ENCODE results near the gene TBC1D14. TPM values are rescaled to one million over a fixed set of nuclear protein-coding genes. Genes with fewer than 3 reads are reported as not detected.

The TBC1D14 gene
- total and polyA plus RNA-seq, 2 of the 8 experiments (the other 6 are each of a cell fraction or from before 2014, with no cell fraction given): 45.6 to 48.2 TPM

GRCh38 chr4:6987588-6987961, 77.9 kb downstream of the TBC1D14 start:
- peaks cover 18 to 30% of the 10 kb centered on the region in 2 experiments for H4K20me1 ChIP-seq (replicated peaks in 1 of 2; ENCODE audit: control insufficient read depth in 1 of 2, insufficient read depth in 2 of 2, low read length in 2 of 2)
- peaks cover 5 to 17% (median 8%) of the 10 kb centered on the region in 4 experiments for H3K4me1 ChIP-seq (replicated peaks in 1 of 4; ENCODE audit: control insufficient read depth in 3 of 4, insufficient read depth in 4 of 4, low read length in 3 of 4)
- peak overlapping the region; percentile 71; the same call in 1 of the 2 replicates for H2AK5ac ChIP-seq (ENCODE audit: low read depth, low read length)
- peaks cover 27% of the 10 kb centered on the region for H3K79me1 ChIP-seq (ENCODE audit: low read depth, low read length)
- H3K4ac ChIP-seq (replicated peaks; ENCODE audit: insufficient read length, low read depth, low read length): peak overlapping the region; percentile 89
- no peak overlapping the region for H2AFZ ChIP-seq (ENCODE audit: low read length)
- peak overlapping the region; percentile 66 to 93 (median 80) for H3K4me3 ChIP-seq (ENCODE audit: extremely low read depth in 1 of 4, insufficient read depth in 2 of 4, low read depth in 3 of 4, low read length in 4 of 4)
- no peak overlapping the region for H2BK20ac ChIP-seq (ENCODE audit: low read length)
- H4K8ac ChIP-seq (ENCODE audit: extremely low read depth, insufficient read depth, low read length): peak overlapping the region; percentile 92
- H3K27me3 ChIP-seq (replicated peaks in 1 of 4; ENCODE audit: control insufficient read depth in 3 of 4, extremely low read depth in 1 of 4, insufficient read depth in 3 of 4, low read length in 3 of 4): no peaks in the 10 kb centered on the region
- peak overlapping the region; percentile 77 for H4K5ac ChIP-seq (ENCODE audit: insufficient read length, low read depth, low read length)
- H3K36me3 ChIP-seq (ENCODE audit: control insufficient read depth in 2 of 4, insufficient read depth in 4 of 4, low read length in 3 of 4): peaks cover 0 to 4% (median 0%) of the 10 kb centered on the region in 4 experiments; a peak in 1 of 8 replicates
- peak overlapping the region; percentile 53 for H3K23ac ChIP-seq (ENCODE audit: insufficient read length)
- POLR2A ChIA-PET (ENCODE audit: partially characterized antibody): interaction anchor here (0.6 to 3.8 kb wide), 13 partner anchors 12 to 204 kb away, joined by 3 to 29 read pairs (median 7); partner anchors contain the start of genes GRPEL1, TADA2B and TBC1D14
- H3K18ac ChIP-seq (ENCODE audit: extremely low read depth, low read length): peak overlapping the region; percentile 100; the same call in 1 of the 2 replicates
- peaks cover 7 to 58% of the 10 kb centered on the region in 2 experiments; a peak in 3 of 4 replicates for H3K79me2 ChIP-seq (ENCODE audit: control insufficient read depth in 1 of 2, insufficient read depth in 2 of 2, low read length in 2 of 2)
- peak overlapping the region; percentile 70 for H2BK120ac ChIP-seq (replicated peaks; ENCODE audit: low read depth, low read length)
- peak overlapping the region; percentile 71 for H3K56ac ChIP-seq (replicated peaks; ENCODE audit: insufficient read length, low read depth, low read length)
- H4K91ac ChIP-seq (replicated peaks; ENCODE audit: insufficient read length, low read length): peak overlapping the region; percentile 98
- WGBS, 2 experiments (ENCODE audit: extremely low coverage in 1 of 2, insufficient coverage in 1 of 2, insufficient read length in 1 of 2, insufficient replicate concordance in 2 of 2, low coverage in 1 of 2, low lambda C conversion rate in 2 of 2, missing lambda C conversion rate in 1 of 2): 6% methylated on average over 17 of the region's 17 CpGs; no CpG with 5 or more reads in 1 of the 2 experiments
- H2BK15ac ChIP-seq (ENCODE audit: low read length): peak overlapping the region; percentile 98; the same call in 1 of the 2 replicates
- CTCF ChIA-PET (ENCODE audit: partially characterized antibody): interaction anchor here (1.3 to 3.0 kb wide), 6 partner anchors 14 to 80 kb away, joined by 3 to 14 read pairs (median 5); no protein-coding TSS in a partner anchor
- DNase-seq (ENCODE audit: low read depth in 1 of 2, low spot score in 2 of 2): no peak
- peaks cover 11% of the 10 kb centered on the region for H3K23me2 ChIP-seq (ENCODE audit: low read depth, low read length)
- FAIRE-seq: no peak
- peak overlapping the region; percentile 78 to 93 (median 88) for H3K9ac ChIP-seq (replicated peaks in 1 of 4; ENCODE audit: extremely low read depth in 1 of 4, low read depth in 3 of 4, low read length in 3 of 4)
- H3K9me3 ChIP-seq (ENCODE audit: insufficient read depth in 2 of 2, low read depth in 1 of 2, low read length in 1 of 2): no peaks in the 10 kb centered on the region
- peak overlapping the region; percentile 78 to 81 for H3K4me2 ChIP-seq (ENCODE audit: insufficient read depth in 1 of 2, low read depth in 2 of 2, low read length in 2 of 2)
- H3K14ac ChIP-seq (ENCODE audit: insufficient read length): peak overlapping the region; percentile 21
- H2BK12ac ChIP-seq (ENCODE audit: low read depth, low read length): peak overlapping the region; percentile 93
- peak overlapping the region; percentile 75 for H3K27ac ChIP-seq (ENCODE audit: low read depth, low read length)
- peak overlapping the region; percentile 76 for H2BK5ac ChIP-seq (ENCODE audit: low read depth, low read length)
- TF ChIP-seq PHF8 (conservative IDR thresholded peaks at IDR 0.05; ENCODE audit: low read depth, low read length) (peak; percentile 38; the same call in 1 of the 2 replicates), HDAC6 (IDR thresholded peaks at IDR 0.05; ENCODE audit: low read depth, low read length) (no peak), SRF (IDR thresholded peaks at IDR 0.05; ENCODE audit: low read depth, low read length) (no peak), CHD1 (IDR thresholded peaks at IDR 0.05; ENCODE audit: low read depth, low read length) (no peak), TAF1 (IDR thresholded peaks at IDR 0.05; ENCODE audit: low read depth, low read length) (0 out of 2 replicates have a peak, but pooled peaks have one; percentile 54)
- TF ChIP-seq, protein P1, sequence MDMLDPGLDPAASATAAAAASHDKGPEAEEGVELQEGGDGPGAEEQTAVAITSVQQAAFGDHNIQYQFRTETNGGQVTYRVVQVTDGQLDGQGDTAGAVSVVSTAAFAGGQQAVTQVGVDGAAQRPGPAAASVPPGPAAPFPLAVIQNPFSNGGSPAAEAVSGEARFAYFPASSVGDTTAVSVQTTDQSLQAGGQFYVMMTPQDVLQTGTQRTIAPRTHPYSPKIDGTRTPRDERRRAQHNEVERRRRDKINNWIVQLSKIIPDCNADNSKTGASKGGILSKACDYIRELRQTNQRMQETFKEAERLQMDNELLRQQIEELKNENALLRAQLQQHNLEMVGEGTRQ (IDR thresholded peaks at IDR 0.05; ENCODE audit: low read length): no peak
